CD14-positive monocyte (primary cell): ENCODE measurements around the gene SEC24D. TPM values are rescaled to one million over a fixed set of nuclear protein-coding genes. Genes with fewer than 3 reads are reported as not detected.

Experiments used
- DNase-seq, 3 donors: peaks; one replicate each; pipeline ENCODE4 v3.0.0-alpha.2; 2011 to 2022
- H2AFZ ChIP-seq: 2 replicates; pipeline ENCODE4 v1.6.0; 2012; ENCODE audit warnings: mild to moderate bottlenecking, low read depth, low read length, inconsistent platforms; ENCODE audit not compliant: insufficient read depth, poor library complexity, severe bottlenecking
- H3K27ac ChIP-seq, 2 donors: 1 replicate in 1 of 2; 2 replicates in 1 of 2; pipeline ENCODE4 v1.5.1; 2012 to 2013; ENCODE audit warnings: low read length in 2 of 2, control low read depth in 1 of 2, inconsistent platforms in 1 of 2, low read depth in 1 of 2, mild to moderate bottlenecking in 1 of 2
- H3K27me3 ChIP-seq, 2 donors: one replicate each; pipeline versions ENCODE4 v1.6.0 to v1.6.1; 2011 to 2013; ENCODE audit warnings: low read length in 2 of 2; ENCODE audit not compliant: control insufficient read depth in 2 of 2, insufficient read depth in 2 of 2
- H3K36me3 ChIP-seq, 2 donors: replicated peaks in 1 of 2; 1 replicate in 1 of 2; 2 replicates in 1 of 2; pipeline versions ENCODE4 v1.5.1 to v1.6.1; 2012 to 2013; ENCODE audit warnings: low read length in 2 of 2, control low read depth in 1 of 2, inconsistent platforms in 1 of 2, mild to moderate bottlenecking in 1 of 2; ENCODE audit not compliant: insufficient read depth in 2 of 2, control insufficient read depth in 1 of 2
- H3K4me1 ChIP-seq, 2 donors: 1 replicate in 1 of 2; 2 replicates in 1 of 2; pipeline versions ENCODE4 v1.5.1 to v1.6.1; 2012 to 2013; ENCODE audit warnings: low read length in 2 of 2, control low read depth in 1 of 2, inconsistent platforms in 1 of 2, mild to moderate bottlenecking in 1 of 2, moderate library complexity in 1 of 2; ENCODE audit not compliant: insufficient read depth in 2 of 2, control insufficient read depth in 1 of 2
- H3K4me2 ChIP-seq: replicated peaks from 2 replicates; pipeline ENCODE3; 2012; ENCODE audit warnings: low read length, moderate library complexity, mild to moderate bottlenecking; ENCODE audit not compliant: poor library complexity, severe bottlenecking; ENCODE audit errors: extremely low read depth
- H3K4me3 ChIP-seq, 3 experiments: fragments of 200-600 bp in 1 of 3; sonication (generic) in 1 of 3; replicated peaks in 1 of 3; 1 replicate in 2 of 3; 2 replicates in 1 of 3; pipeline ENCODE4 v1.5.1; 2011 to 2013; ENCODE audit warnings: low read length in 3 of 3, mild to moderate bottlenecking in 3 of 3, control low read depth in 2 of 3, low read depth in 2 of 3, inconsistent platforms in 1 of 3, moderate library complexity in 1 of 3
- H3K79me2 ChIP-seq: 2 replicates; pipeline ENCODE4 v1.6.0; 2012; ENCODE audit warnings: mild to moderate bottlenecking, control low read depth, inconsistent platforms, low read length, moderate library complexity; ENCODE audit not compliant: insufficient read depth
- H3K9ac ChIP-seq: 2 replicates; pipeline ENCODE4 v1.6.0; 2017; ENCODE audit warnings: low read length, mild to moderate bottlenecking; ENCODE audit not compliant: insufficient read depth, poor library complexity, severe bottlenecking
- H3K9me3 ChIP-seq, 2 donors: replicated peaks in 1 of 2; 1 replicate in 1 of 2; 2 replicates in 1 of 2; pipeline versions ENCODE4 v1.5.1 to v1.6.1; 2012 to 2013; ENCODE audit warnings: low read length in 2 of 2, control low read depth in 1 of 2; ENCODE audit not compliant: control insufficient read depth in 1 of 2, insufficient read depth in 1 of 2
- H4K20me1 ChIP-seq: 2 replicates; pipeline ENCODE4 v1.6.0; 2012; ENCODE audit warnings: mild to moderate bottlenecking, low read length, control low read depth, moderate library complexity; ENCODE audit not compliant: insufficient read depth
- H3K27ac Mint-ChIP-seq, 7 donors: one replicate each; pipeline ENCODE4 v1.8.0; 2020; ENCODE audit warnings: mild to moderate bottlenecking in 7 of 7, mixed read lengths in 7 of 7, moderate library complexity in 6 of 7, inconsistent platforms in 2 of 7
- H3K27me3 Mint-ChIP-seq, 3 donors: one replicate each; pipeline ENCODE4 v1.8.0; 2021 to 2022; ENCODE audit warnings: low read depth in 3 of 3, mild to moderate bottlenecking in 3 of 3, mixed read lengths in 3 of 3, moderate library complexity in 3 of 3, inconsistent platforms in 1 of 3
- H3K36me3 Mint-ChIP-seq, 2 donors: one replicate each; pipeline ENCODE4 v1.8.0; 2020; ENCODE audit warnings: mixed read lengths in 2 of 2, inconsistent platforms in 1 of 2, mild to moderate bottlenecking in 1 of 2
- H3K4me1 Mint-ChIP-seq: one replicate; pipeline ENCODE4 v1.8.0; 2020; ENCODE audit warnings: mild to moderate bottlenecking, mixed read lengths
- H3K4me3 Mint-ChIP-seq, 2 donors: one replicate each; pipeline ENCODE4 v1.8.0; 2020; ENCODE audit warnings: mild to moderate bottlenecking in 2 of 2, mixed read lengths in 2 of 2, moderate library complexity in 1 of 2
- H3K9me3 Mint-ChIP-seq, 7 donors: one replicate each; pipeline ENCODE4 v1.8.0; 2020 to 2022; ENCODE audit warnings: mixed read lengths in 7 of 7, mild to moderate bottlenecking in 6 of 7, moderate library complexity in 6 of 7, inconsistent platforms in 2 of 7
- WGBS: methylation state at CpG from one replicate; pipeline ENCODE4 v1.1.5; 2013; ENCODE audit warnings: missing lambda C conversion rate; ENCODE audit not compliant: insufficient coverage; 5-methylcytosine and 5-hydroxymethylcytosine counted together
- intact Hi-C, 2 donors: fragments of 100-400 bp; cut with micrococcal nuclease; formaldehyde crosslinking; loops; one replicate each; pipeline versions ENCODE4 v1.15.0 to v1.15.1; 2023
- polyA plus RNA-seq, 3 donors: library from polyadenylated mRNA; depleted of rRNA in 1 of 3; unstranded in 2 of 3; stranded (reverse) in 1 of 3; fragments of 300-500 nt in 2 of 3; fragments of >200 nt in 1 of 3; fragmentation: Illumina TruSeq in 2 of 3; gene quantifications; 1 replicate in 2 of 3; 2 replicates in 1 of 3; pipeline ENCODE4 v1.2.3, GENCODE V29; 2012 to 2021
- TF ChIP-seq, protein P1 (sequence below): fragments of 200-600 bp; IDR thresholded peaks from one replicate; pipeline ENCODE4 v1.8.0; 2022; ENCODE audit warnings: antibody characterized with exemption, mild to moderate bottlenecking

The SEC24D gene
- polyA plus RNA-seq, 3 donors, result 16.8 to 31.3 (median 22.6) TPM

DNA sequence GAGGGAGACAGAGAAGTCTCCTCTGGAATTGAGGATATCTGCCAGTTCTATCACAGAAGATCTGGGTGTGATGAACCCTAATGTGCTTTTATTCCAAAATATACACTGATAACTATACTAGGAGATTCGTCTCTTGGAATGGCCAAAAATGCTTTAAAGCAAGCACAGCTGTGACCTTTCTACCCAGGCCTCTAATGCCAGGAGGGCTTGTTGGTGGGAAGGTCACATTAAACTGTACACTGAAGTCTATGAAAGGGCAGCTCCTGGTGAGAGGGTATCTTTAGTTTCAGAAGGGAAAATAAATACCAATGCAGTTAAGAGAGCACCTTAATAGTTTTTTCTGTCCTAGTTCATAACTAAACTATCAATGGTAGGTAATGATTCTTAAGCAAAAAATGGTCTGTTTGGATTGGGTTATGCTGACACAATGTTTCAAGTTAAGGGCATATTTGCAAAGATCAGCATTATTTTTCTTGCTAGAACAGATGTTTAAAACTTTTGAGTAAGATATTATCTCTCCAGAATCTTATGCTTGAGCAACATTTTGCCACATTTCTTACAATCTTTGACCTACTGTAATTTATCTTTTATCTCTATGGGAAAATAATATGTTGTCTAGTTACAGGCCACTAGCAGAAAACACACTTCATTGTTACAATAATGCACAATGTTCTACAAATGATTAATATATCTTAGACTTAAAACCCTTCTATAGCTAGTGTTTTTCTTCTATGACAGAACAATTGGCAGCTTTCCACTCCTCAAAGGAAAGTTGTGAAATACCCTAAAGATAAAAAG is 59.6 kb downstream of the SEC24D start:
- Mint-ChIP-seq H3K36me3 (peaks cover 6 to 9% of the 10 kb centered on the region in 2 donors), H3K4me3 (no peak overlapping the region), H3K27me3 (no peaks in the 10 kb centered on the region), H3K4me1 (no peaks in the 10 kb centered on the region), H3K9me3 (peaks cover 0 to 6% (median 1%) of the 10 kb centered on the region in 7 donors), H3K27ac (no peak overlapping the region)
- Histone ChIP-seq H3K27ac (no peak overlapping the region), H3K79me2 (no peaks in the 10 kb centered on the region), H2AFZ (no peak overlapping the region), H3K9ac (no peak overlapping the region), H4K20me1 (no peaks in the 10 kb centered on the region), H3K27me3 (no peaks in the 10 kb centered on the region), H3K9me3 (no peaks in the 10 kb centered on the region), H3K4me3 (no peak overlapping the region), H3K36me3 (peaks cover 0 to 4% of the 10 kb centered on the region in 2 donors), H3K4me2 (no peak overlapping the region), H3K4me1 (no peaks in the 10 kb centered on the region)
- no CpG with 5 or more reads among the region's 1 CpG for WGBS
- intact Hi-C loops, result loop anchor here in 1 of 2 donors (10.0 kb wide), 1 partner anchor 188 kb away; no protein-coding TSS in a partner anchor
- TF ChIP-seq, protein P1, sequence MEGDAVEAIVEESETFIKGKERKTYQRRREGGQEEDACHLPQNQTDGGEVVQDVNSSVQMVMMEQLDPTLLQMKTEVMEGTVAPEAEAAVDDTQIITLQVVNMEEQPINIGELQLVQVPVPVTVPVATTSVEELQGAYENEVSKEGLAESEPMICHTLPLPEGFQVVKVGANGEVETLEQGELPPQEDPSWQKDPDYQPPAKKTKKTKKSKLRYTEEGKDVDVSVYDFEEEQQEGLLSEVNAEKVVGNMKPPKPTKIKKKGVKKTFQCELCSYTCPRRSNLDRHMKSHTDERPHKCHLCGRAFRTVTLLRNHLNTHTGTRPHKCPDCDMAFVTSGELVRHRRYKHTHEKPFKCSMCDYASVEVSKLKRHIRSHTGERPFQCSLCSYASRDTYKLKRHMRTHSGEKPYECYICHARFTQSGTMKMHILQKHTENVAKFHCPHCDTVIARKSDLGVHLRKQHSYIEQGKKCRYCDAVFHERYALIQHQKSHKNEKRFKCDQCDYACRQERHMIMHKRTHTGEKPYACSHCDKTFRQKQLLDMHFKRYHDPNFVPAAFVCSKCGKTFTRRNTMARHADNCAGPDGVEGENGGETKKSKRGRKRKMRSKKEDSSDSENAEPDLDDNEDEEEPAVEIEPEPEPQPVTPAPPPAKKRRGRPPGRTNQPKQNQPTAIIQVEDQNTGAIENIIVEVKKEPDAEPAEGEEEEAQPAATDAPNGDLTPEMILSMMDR, result no peak
- DNase-seq, result no peak

GRCh38 chr4:118775405-118775804 is 60.5 kb downstream of the SEC24D start:
- no peaks in the 10 kb centered on the region for H3K4me1 Mint-ChIP-seq
- H3K9ac ChIP-seq, result no peak overlapping the region
- no peak overlapping the region for H3K27ac Mint-ChIP-seq
- H3K4me3 Mint-ChIP-seq, result no peak overlapping the region
- H3K4me2 ChIP-seq, result no peak overlapping the region
- no peaks in the 10 kb centered on the region for H3K4me1 ChIP-seq
- H2AFZ ChIP-seq, result no peak overlapping the region
- no peaks in the 10 kb centered on the region for H3K79me2 ChIP-seq
- H3K27ac ChIP-seq, result no peak overlapping the region
- no peaks in the 10 kb centered on the region for H4K20me1 ChIP-seq
- H3K9me3 ChIP-seq, result no peaks in the 10 kb centered on the region
- TF ChIP-seq, protein P1, result no peak
- intact Hi-C loops, result loop anchor here in 1 of 2 donors (10.0 kb wide), 1 partner anchor 189 kb away; no protein-coding TSS in a partner anchor
- peaks cover 0 to 6% (median 0%) of the 10 kb centered on the region in 7 donors for H3K9me3 Mint-ChIP-seq
- H3K27me3 Mint-ChIP-seq, result no peaks in the 10 kb centered on the region
- no peaks in the 10 kb centered on the region for H3K27me3 ChIP-seq
- peaks cover 6 to 11% of the 10 kb centered on the region in 2 donors for H3K36me3 Mint-ChIP-seq
- H3K4me3 ChIP-seq, result no peak overlapping the region
- 100% methylated on average over 1 of the region's 2 CpGs for WGBS
- H3K36me3 ChIP-seq, result peaks cover 2 to 14% of the 10 kb centered on the region in 2 donors
- DNase-seq, result no peak
